GM23338 (cell line): ENCODE results near the gene CCR7. TPM values are rescaled to one million over a fixed set of nuclear protein-coding genes. Genes with fewer than 3 reads are reported as not detected.

Experiments
- ATAC-seq: fragments of 200-7000 bp; cut with Tn5 transposase; 3 replicates; pipeline ENCODE4 v1.9.1; 2020
- DNase-seq: peaks from one replicate; pipeline ENCODE4 v3.0.0-alpha.2; 2015; ENCODE audit warnings: low spot score
- H2AFZ ChIP-seq: fragments of 200-600 bp; sonication (generic); 2 replicates; pipeline ENCODE4 v1.8.0; 2016; ENCODE audit warnings: antibody characterized with exemption, mild to moderate bottlenecking, moderate library complexity
- H3F3A ChIP-seq: fragments of 200-600 bp; sonication (generic); replicated peaks from 2 replicates; pipeline ENCODE4 v1.8.0; 2017; ENCODE audit warnings: antibody characterized with exemption, mixed run types, low read depth
- H3K27ac ChIP-seq: fragments of 200-600 bp; sonication (generic); 2 replicates; pipeline ENCODE4 v1.6.1; 2016; ENCODE audit warnings: low read depth
- H3K27me3 ChIP-seq: fragments of 200-600 bp; sonication (generic); 2 replicates; pipeline ENCODE4 v1.8.0; 2016; ENCODE audit warnings: mild to moderate bottlenecking, mixed run types, moderate library complexity; ENCODE audit not compliant: insufficient read depth
- H3K36me3 ChIP-seq: fragments of 200-600 bp; sonication (generic); 2 replicates; pipeline ENCODE4 v1.8.0; 2016; ENCODE audit warnings: mild to moderate bottlenecking; ENCODE audit not compliant: insufficient read depth
- H3K4me1 ChIP-seq: fragments of 200-600 bp; sonication (generic); 2 replicates; pipeline ENCODE4 v1.8.0; 2016; ENCODE audit warnings: mild to moderate bottlenecking, moderate library complexity; ENCODE audit not compliant: insufficient read depth
- H3K4me2 ChIP-seq: fragments of 200-600 bp; sonication (generic); 2 replicates; pipeline ENCODE4 v1.7.1; 2017; ENCODE audit warnings: mixed run types
- H3K4me3 ChIP-seq: fragments of 200-600 bp; sonication (generic); 2 replicates; pipeline ENCODE4 v1.6.1; 2016; ENCODE audit warnings: mixed run types
- H3K79me2 ChIP-seq: fragments of 200-600 bp; sonication (generic); replicated peaks from 2 replicates; pipeline ENCODE4 v1.8.0; 2017; ENCODE audit warnings: mild to moderate bottlenecking; ENCODE audit not compliant: insufficient read depth
- H3K9me2 ChIP-seq: fragments of 200-600 bp; sonication (generic); 2 replicates; pipeline ENCODE4 v1.8.0; 2017; ENCODE audit not compliant: insufficient read depth
- H4K20me1 ChIP-seq: fragments of 200-600 bp; sonication (generic); replicated peaks from 2 replicates; pipeline ENCODE4 v1.8.0; 2017; ENCODE audit warnings: mild to moderate bottlenecking; ENCODE audit not compliant: insufficient read depth
- H3K27ac Mint-ChIP-seq: 2 replicates; pipeline ENCODE4 v1.8.0; 2020; ENCODE audit warnings: inconsistent platforms, mild to moderate bottlenecking, moderate library complexity, mixed read lengths
- H3K27me3 Mint-ChIP-seq: 3 replicates; pipeline ENCODE4 v1.8.0; 2022; ENCODE audit warnings: low read depth, mild to moderate bottlenecking, moderate library complexity, mixed read lengths, inconsistent platforms; ENCODE audit not compliant: insufficient read depth, poor library complexity
- H3K36me3 Mint-ChIP-seq: 3 replicates; pipeline ENCODE4 v1.8.0; 2021; ENCODE audit warnings: low read depth, mild to moderate bottlenecking, inconsistent platforms, moderate library complexity, mixed read lengths
- H3K4me1 Mint-ChIP-seq: 3 replicates; pipeline ENCODE4 v1.8.0; 2020; ENCODE audit warnings: mild to moderate bottlenecking, inconsistent platforms, mixed read lengths
- H3K4me3 Mint-ChIP-seq: 3 replicates; pipeline ENCODE4 v1.8.0; 2021; ENCODE audit warnings: moderate library complexity, mild to moderate bottlenecking, inconsistent platforms, mixed read lengths
- H3K9me3 Mint-ChIP-seq: 3 replicates; pipeline ENCODE4 v1.8.0; 2020; ENCODE audit warnings: moderate library complexity, mild to moderate bottlenecking, inconsistent platforms, mixed read lengths
- CREB1 ChIP-seq: fragments of 250-450 bp; sonication (Bioruptor Pico); IDR thresholded peaks from 2 replicates; pipeline ENCODE4 v1.5.0; 2020; ENCODE audit warnings: low read depth, mild to moderate bottlenecking, moderate library complexity
- CTCF ChIP-seq, 2 experiments: fragments of 200-600 bp in 1 of 2; sonication (generic) in 1 of 2; conservative IDR thresholded peaks; 2 replicates each; pipeline versions ENCODE4 v1.5.1 to v1.6.1; 2016 to 2017; ENCODE audit warnings: antibody characterized with exemption in 2 of 2, low read depth in 2 of 2, mild to moderate bottlenecking in 2 of 2, moderate library complexity in 1 of 2
- ETS1 ChIP-seq: IDR thresholded peaks from 2 replicates; pipeline ENCODE4 v1.6.1; 2016; ENCODE audit warnings: antibody characterized with exemption
- EZH2phosphoT487 ChIP-seq: fragments of 200-600 bp; sonication (generic); IDR thresholded peaks from one replicate; pipeline ENCODE4 v1.8.1; 2018; ENCODE audit warnings: antibody characterized with exemption; ENCODE audit not compliant: unreplicated experiment
- JUNB ChIP-seq: IDR thresholded peaks from one replicate; pipeline ENCODE4 v1.6.1; 2016; ENCODE audit warnings: antibody characterized with exemption; ENCODE audit not compliant: unreplicated experiment
- POLR2AphosphoS5 ChIP-seq: IDR thresholded peaks from 2 replicates; pipeline ENCODE4 v1.6.1; 2016; ENCODE audit warnings: antibody characterized with exemption, low read depth
- STAT1 ChIP-seq: IDR thresholded peaks from one replicate; pipeline ENCODE4 v1.6.1; 2016; ENCODE audit warnings: antibody characterized with exemption; ENCODE audit not compliant: unreplicated experiment
- ZNF462 ChIP-seq: fragments of 250-450 bp; sonication (Bioruptor Pico); IDR thresholded peaks from 2 replicates; pipeline ENCODE4 v1.5.0; 2020; ENCODE audit warnings: mild to moderate bottlenecking, moderate library complexity
- polyA plus RNA-seq: library from polyadenylated mRNA; unstranded; fragments of >200 nt; fragmentation: Nextera tagmentation; extraction: Ambion mirVana; gene quantifications from 2 replicates; pipeline ENCODE4 v1.2.1, GENCODE V29; 2016
- total RNA-seq: library from RNA; depleted of rRNA; stranded (reverse); fragments of >200 nt; shearing (Covaris generic); gene quantifications from 2 replicates; pipeline ENCODE4 v1.2.3, GENCODE V29; 2014

CCR7 gene
- total and polyA plus RNA-seq, 2 experiments from 2014 or later = 0.37 to 0.59 TPM

- Mint-ChIP-seq H3K27ac (no peak overlapping the region), H3K4me1 (peaks cover 35% of the 10 kb centered on the region), H3K4me3 (no peak overlapping the region), H3K9me3 (peaks cover 9% of the 10 kb centered on the region), H3K27me3 (peaks cover 12% of the 10 kb centered on the region), H3K36me3 (peaks cover 4% of the 10 kb centered on the region; the same call in 2 of the 3 replicates)
- Histone ChIP-seq H3K9me2 (no peaks in the 10 kb centered on the region), H3K4me2 (no peak overlapping the region), H3K4me3 (no peak overlapping the region), H4K20me1 (no peaks in the 10 kb centered on the region), H3K36me3 (peaks cover 7% of the 10 kb centered on the region; the same call in 1 of the 2 replicates), H3K27me3 (no peaks in the 10 kb centered on the region), H3K27ac (no peak overlapping the region), H3K4me1 (peaks cover 7% of the 10 kb centered on the region), H3K79me2 (no peaks in the 10 kb centered on the region), H2AFZ (no peak overlapping the region; the same call in 1 of the 2 replicates), H3F3A (no peaks in the 10 kb centered on the region)
- ATAC-seq (no peak), DNase-seq (no peak)
- TF ChIP-seq JUNB (no peak), ETS1 (no peak), CREB1 (no peak), CTCF (conservative IDR thresholded peaks at IDR 0.05; ENCODE audit: low read depth in 2 of 2) (0 out of 4 replicates have a peak, but pooled peaks of 1 of the 2 experiments have one; percentile 7), POLR2AphosphoS5 (no peak), EZH2phosphoT487 (no peak)
These were observed 1.8 kb downstream of the CCR7 start for GRCh38 chr17:40563220-40564052.

GRCh38 chr17:40562838-40563219, 2.4 kb downstream of the CCR7 start:
- Histone ChIP-seq H2AFZ (no peak overlapping the region; the same call in 1 of the 2 replicates), H3K4me3 (no peak overlapping the region), H3F3A (no peaks in the 10 kb centered on the region), H3K27ac (no peak overlapping the region), H3K4me1 (peaks cover 7% of the 10 kb centered on the region), H3K27me3 (no peaks in the 10 kb centered on the region), H3K79me2 (no peaks in the 10 kb centered on the region), H3K36me3 (peaks cover 7% of the 10 kb centered on the region; the same call in 1 of the 2 replicates), H3K4me2 (no peak overlapping the region), H3K9me2 (no peaks in the 10 kb centered on the region), H4K20me1 (no peaks in the 10 kb centered on the region)
- peaks cover 12% of the 10 kb centered on the region for H3K27me3 Mint-ChIP-seq
- peaks cover 5% of the 10 kb centered on the region for H3K9me3 Mint-ChIP-seq
- DNase-seq (no peak), ATAC-seq (no peak)
- TF ChIP-seq STAT1 (no peak), ZNF462 (CRISPR knock-in tag) (no peak)
- H3K27ac Mint-ChIP-seq = no peak overlapping the region
- H3K4me3 Mint-ChIP-seq = no peak overlapping the region
- H3K4me1 Mint-ChIP-seq = peaks cover 37% of the 10 kb centered on the region
- H3K36me3 Mint-ChIP-seq = peaks cover 2% of the 10 kb centered on the region; the same call in 2 of the 3 replicates
